Pancreas (tissue), 10 donors: Measurements from ENCODE around the gene TP53I13. TPM values are rescaled to one million over a fixed set of nuclear protein-coding genes. Genes with fewer than 3 reads are reported as not detected.
A peak's percentile ranks its signal among the peaks of the same experiment; 100 is the strongest.

Source experiments
- ATAC-seq, 4 donors: fragments of 200-7000 bp; cut with Tn5 transposase; one replicate each; pipeline versions ENCODE4 v1.8.0 to v1.9.1; 2020; ENCODE audit warnings: mild to moderate bottlenecking in 4 of 4, moderate library complexity in 4 of 4
- DNase-seq, 6 donors: peaks; one replicate each; pipeline ENCODE4 v3.0.0-alpha.2; 2020
- FAIRE-seq: peaks from 2 replicates; lab custom pipeline; 2012; peaks lifted over from hg19 to GRCh38; lab: Jason Lieb, UNC
- H3K27ac ChIP-seq, 4 donors: fragments of 200-600 bp; sonication (generic); 1 replicate in 3 of 4; 2 replicates in 1 of 4; pipeline versions ENCODE4 v1.5.0 to v1.8.0; 2020
- H3K27me3 ChIP-seq, 4 donors: fragments of 200-600 bp; one replicate each; pipeline ENCODE4 v1.8.0; 2021
- H3K36me3 ChIP-seq, 3 donors: fragments of 200-600 bp; sonication (generic) in 1 of 3; one replicate each; pipeline versions ENCODE4 v1.5.0 to v1.8.0; 2020 to 2021
- H3K4me1 ChIP-seq, 3 donors: fragments of 200-600 bp; one replicate each; pipeline ENCODE4 v1.8.0; 2021
- H3K4me3 ChIP-seq, 4 donors: fragments of 200-600 bp; sonication (generic) in 2 of 4; one replicate each; pipeline versions ENCODE4 v1.5.0 to v1.8.0; 2020 to 2021
- H3K9me3 ChIP-seq, 4 donors: fragments of 200-600 bp; one replicate each; pipeline ENCODE4 v1.8.0; 2021
- WGBS, 2 donors: extraction: QIAGEN DNeasy Blood & Tissue Kit; methylation state at CpG; one replicate each; pipeline ENCODE4 v1.1.7; 2013; 5-methylcytosine and 5-hydroxymethylcytosine counted together
- intact Hi-C, 3 donors: fragments of 100-400 bp; cut with DNase I; formaldehyde crosslinking; loops; one replicate each; pipeline versions ENCODE4 v1.11.1 to v1.14.2; 2022
- polyA plus RNA-seq, 2 donors: library from polyadenylated mRNA; stranded (reverse); fragments of 200-250 nt; gene quantifications; one replicate each; pipeline ENCODE4 v1.2.3, GENCODE V29; 2013
- total RNA-seq, 6 donors: library from RNA; stranded (reverse); fragmentation: NEBNext Ultra II Directional in 4 of 6; extraction: Animal tissue kit (Norgen Biotek cat#: 25700) in 4 of 6; gene quantifications; one replicate each; pipeline versions ENCODE4 v1.2.1 to v1.2.4, GENCODE V29; 2021 to 2023
- TF ChIP-seq, protein P1 (sequence below), 4 donors: fragments of 200-600 bp; sonication (generic) in 3 of 4; IDR thresholded peaks; one replicate each; pipeline versions ENCODE4 v1.5.0 to v1.8.0; 2021; ENCODE audit warnings: antibody characterized with exemption in 4 of 4
- donor health status: healthy with polysubstance abuse.
- donor health status: DM: no; HTN: no; CAD: no; lungs with moderate emphysema.
- donor health status: DM: no; HTN: no; CAD: no.
- donor health status: control.
- donor health status: control.
- donor health status: Bipolar disorder and iron deficiency.
- donor health status: DM: yes; HTN: yes; CAD: no.
- donor health status: DM: no; HTN: no; CAD: no.
- donor health status: DM: no; HTN: no; CAD: no.
- donor health status: DM: yes; HTN: yes; CAD: no.

The TP53I13 gene
- total and polyA plus RNA-seq, 8 donors = 16.5 to 176 (median 23.5) TPM

DNA sequence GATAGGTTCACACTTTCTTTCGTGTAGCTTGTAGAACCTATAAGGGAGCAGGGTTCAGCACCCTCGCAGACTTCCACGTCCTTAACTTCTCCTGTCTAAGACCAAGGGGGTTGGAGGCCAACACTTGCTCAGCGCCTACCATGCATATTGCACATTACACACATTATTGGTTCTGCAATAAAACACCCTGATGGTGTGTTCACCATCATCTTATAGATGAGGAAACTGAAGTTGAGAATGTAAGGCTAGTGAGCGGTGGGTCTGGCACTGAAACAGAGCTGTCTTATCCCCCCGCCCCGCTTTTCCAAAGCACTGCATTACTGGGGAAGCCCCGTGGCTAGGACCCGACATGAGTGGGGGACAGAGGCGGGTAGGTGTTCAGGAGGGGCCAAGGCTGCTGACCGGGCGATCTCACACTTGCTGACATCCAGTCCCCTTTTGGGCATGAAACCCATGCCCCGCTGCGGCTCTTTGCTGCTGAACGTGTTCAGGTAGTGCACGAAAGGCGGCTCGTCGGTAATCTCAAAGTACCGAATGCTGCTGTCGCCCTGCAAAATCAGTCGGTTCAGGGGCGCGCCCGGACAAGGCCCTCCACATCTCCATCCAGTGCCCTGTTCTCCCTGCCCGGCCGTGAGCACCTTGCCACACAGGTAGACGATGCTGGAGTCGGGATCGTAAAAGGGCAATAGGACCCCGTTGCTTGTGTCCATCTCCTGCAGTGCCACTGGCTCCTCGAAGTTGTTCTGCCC lies 48.0 kb downstream of the TP53I13 start:
- Histone ChIP-seq H3K9me3 (no peaks in the 10 kb centered on the region), H3K27me3 (no peaks in the 10 kb centered on the region), H3K27ac (no peak overlapping the region), H3K4me1 (peaks cover 15 to 25% (median 25%) of the 10 kb centered on the region in 3 donors), H3K36me3 (no peaks in the 10 kb centered on the region), H3K4me3 (peak overlapping the region in 1 of 4 donors; percentile 47)
- ATAC-seq (no peak), DNase-seq (peak in 2 of 6 donors; percentile 38 to 75), FAIRE-seq (no peak)
- 16 to 19% methylated on average over 32 of the region's 32 CpGs for WGBS, 2 donors
- TF ChIP-seq, protein P1, sequence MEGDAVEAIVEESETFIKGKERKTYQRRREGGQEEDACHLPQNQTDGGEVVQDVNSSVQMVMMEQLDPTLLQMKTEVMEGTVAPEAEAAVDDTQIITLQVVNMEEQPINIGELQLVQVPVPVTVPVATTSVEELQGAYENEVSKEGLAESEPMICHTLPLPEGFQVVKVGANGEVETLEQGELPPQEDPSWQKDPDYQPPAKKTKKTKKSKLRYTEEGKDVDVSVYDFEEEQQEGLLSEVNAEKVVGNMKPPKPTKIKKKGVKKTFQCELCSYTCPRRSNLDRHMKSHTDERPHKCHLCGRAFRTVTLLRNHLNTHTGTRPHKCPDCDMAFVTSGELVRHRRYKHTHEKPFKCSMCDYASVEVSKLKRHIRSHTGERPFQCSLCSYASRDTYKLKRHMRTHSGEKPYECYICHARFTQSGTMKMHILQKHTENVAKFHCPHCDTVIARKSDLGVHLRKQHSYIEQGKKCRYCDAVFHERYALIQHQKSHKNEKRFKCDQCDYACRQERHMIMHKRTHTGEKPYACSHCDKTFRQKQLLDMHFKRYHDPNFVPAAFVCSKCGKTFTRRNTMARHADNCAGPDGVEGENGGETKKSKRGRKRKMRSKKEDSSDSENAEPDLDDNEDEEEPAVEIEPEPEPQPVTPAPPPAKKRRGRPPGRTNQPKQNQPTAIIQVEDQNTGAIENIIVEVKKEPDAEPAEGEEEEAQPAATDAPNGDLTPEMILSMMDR (IDR thresholded peaks at IDR 0.05) = no peak
- intact Hi-C loops = no loop called here

DNA sequence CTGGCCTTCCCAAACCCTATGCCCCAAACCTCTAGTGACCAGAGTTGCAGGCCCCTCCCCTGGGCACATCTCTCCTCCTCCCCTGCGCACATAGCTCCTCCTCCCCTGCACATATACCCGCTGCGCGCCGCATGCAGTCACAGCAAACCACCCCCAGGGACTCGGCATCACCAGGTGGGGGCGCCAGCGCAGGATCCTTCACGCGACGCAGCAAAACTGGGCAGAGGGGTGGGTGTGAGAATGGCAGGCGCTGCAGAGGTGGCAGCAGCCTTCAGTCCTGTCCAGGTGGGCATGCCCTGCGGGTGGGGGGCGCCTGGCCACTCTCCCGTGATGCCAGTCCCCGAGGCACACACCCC lies 48.6 kb downstream of the TP53I13 start:
- 0 to 1% methylated on average over 16 of the region's 16 CpGs for WGBS, 2 donors
- TF ChIP-seq, protein P1 (IDR thresholded peaks at IDR 0.05) = peak; percentile 11 to 37 (median 25)
- Histone ChIP-seq H3K27ac (no peak overlapping the region), H3K36me3 (no peaks in the 10 kb centered on the region), H3K27me3 (no peaks in the 10 kb centered on the region), H3K9me3 (no peaks in the 10 kb centered on the region), H3K4me3 (peak overlapping the region in 2 of 4 donors; percentile 37 to 47), H3K4me1 (peaks cover 15 to 25% (median 25%) of the 10 kb centered on the region in 3 donors)
- intact Hi-C loops = no loop called here
- FAIRE-seq (no peak), ATAC-seq (peak; percentile 57 to 73 (median 62)), DNase-seq (peak in 5 of 6 donors; percentile 64 to 86 (median 74))

DNA sequence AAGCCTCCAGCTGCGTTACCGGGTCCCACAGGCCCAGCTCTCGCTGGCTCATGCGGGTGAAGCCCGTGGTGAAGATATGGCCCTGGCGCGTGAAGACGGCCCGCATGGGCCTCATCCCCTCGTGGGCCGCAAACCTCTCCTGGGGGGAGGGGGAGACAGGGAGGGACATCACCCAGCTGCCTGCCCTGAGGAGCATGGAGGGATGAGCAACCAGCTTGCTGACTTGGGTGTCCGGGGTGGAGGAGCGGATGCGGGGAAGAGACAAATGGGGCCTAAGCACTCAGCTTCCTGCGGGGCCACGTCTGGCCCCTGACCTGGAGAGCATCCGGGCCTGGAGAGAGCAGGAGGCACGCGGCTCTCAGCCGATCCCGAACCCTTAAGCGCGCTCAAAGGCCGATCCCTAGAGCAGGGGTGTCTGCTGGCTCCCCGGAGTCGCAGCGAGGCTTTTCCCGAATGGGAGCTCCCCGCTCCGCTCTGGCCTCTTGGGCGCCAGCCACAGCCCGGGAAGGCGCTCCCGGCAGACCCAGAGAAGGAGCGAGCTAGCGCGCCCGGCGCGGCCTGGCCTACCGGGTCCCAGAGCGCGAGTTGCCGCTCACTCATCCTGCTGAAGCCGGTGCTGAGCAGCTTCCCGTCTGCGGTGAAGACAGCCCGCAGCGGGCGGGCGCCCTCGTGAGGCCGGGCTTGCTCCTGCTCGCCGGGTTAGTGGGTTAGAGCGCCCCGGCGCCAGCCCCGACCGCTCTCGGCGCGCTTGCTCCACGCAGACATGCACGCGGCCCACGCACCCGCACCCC lies 49.2 kb downstream of the TP53I13 start:
- Histone ChIP-seq H3K9me3 (no peaks in the 10 kb centered on the region), H3K4me1 (peaks cover 15 to 29% (median 27%) of the 10 kb centered on the region in 3 donors), H3K27ac (no peak overlapping the region), H3K4me3 (peak overlapping the region; percentile 5 to 47 (median 22)), H3K36me3 (no peaks in the 10 kb centered on the region), H3K27me3 (no peaks in the 10 kb centered on the region)
- intact Hi-C loops = no loop called here
- FAIRE-seq (no peak), DNase-seq (peak; percentile 70 to 92 (median 82)), ATAC-seq (peak; percentile 71 to 80 (median 76))
- TF ChIP-seq, protein P1 (IDR thresholded peaks at IDR 0.05) = peak; percentile 47 to 72 (median 66)
- WGBS, 2 donors = 4 to 5% methylated on average over 57 to 68 of the region's 68 CpGs

DNA sequence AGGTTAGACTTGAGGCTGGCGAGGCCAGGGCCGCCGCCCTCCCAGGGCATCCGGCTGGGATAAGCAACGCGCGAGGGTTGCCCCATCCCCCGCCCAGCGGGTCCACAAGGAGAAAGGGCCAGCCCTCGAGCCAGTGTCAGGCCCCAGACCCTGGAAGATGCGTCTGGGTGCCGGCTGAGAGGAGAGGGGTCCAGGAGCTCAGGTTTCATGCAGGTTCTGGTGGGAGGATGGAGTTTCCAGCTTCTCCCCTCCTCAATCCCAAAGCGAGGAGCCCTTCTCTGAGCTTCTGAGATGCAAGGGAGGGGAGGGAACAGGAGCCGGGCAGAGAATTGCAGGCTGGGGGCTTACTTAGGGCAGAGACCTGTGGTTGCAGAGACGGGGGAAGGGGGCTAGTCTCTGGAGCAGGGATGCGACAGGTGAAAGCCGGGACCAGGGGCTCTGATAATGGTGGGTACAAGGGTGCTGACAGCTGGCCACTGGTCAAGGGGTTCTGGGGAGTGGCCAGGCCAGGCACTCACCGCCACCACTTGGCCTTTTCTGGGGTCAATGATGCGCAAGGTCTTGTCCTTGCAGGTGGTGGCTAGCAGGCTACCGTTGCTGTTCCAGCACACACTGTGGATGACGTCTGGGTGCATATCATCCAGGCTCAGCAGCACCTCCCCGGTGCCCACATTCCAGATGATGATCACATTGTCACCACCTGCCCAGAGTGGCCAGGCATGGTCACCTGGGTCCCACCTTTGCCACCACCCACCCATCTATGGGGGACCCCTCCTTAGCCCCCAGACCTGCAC lies 50.0 kb downstream of the TP53I13 start:
- peak in 2 of 6 donors; percentile 23 to 41 for DNase-seq
- TF ChIP-seq, protein P1 (IDR thresholded peaks at IDR 0.05) = peak in 1 of 4 donors; percentile 0

More for the DNA sequence above, 50.0 kb downstream of the TP53I13 start:
- Histone ChIP-seq H3K9me3 (no peaks in the 10 kb centered on the region), H3K27ac (no peak overlapping the region), H3K36me3 (no peaks in the 10 kb centered on the region), H3K27me3 (no peaks in the 10 kb centered on the region), H3K4me1 (peaks cover 15 to 26% (median 22%) of the 10 kb centered on the region in 3 donors), H3K4me3 (peak overlapping the region in 3 of 4 donors; percentile 5 to 47 (median 37))
- 31 to 34% methylated on average over 22 of the region's 22 CpGs for WGBS, 2 donors
- intact Hi-C loops = no loop called here
- FAIRE-seq (no peak), ATAC-seq (peak in 2 of 4 donors; percentile 1)
